A549 (cell line): ENCODE results near the gene PHF23. TPM values are rescaled to one million over a fixed set of nuclear protein-coding genes. Genes with fewer than 3 reads are reported as not detected.

Source experiments
- ATAC-seq, 2 experiments: fragments of 200-7000 bp in 1 of 2; fragments of >200 bp in 1 of 2; cut with Nextera tagmentation in 1 of 2; cut with Tn5 transposase in 1 of 2; 3 replicates each; pipeline versions ENCODE4 v1.8.0 to v1.9.1; 2018 to 2020; ENCODE audit warnings: mild to moderate bottlenecking in 1 of 2, moderate library complexity in 1 of 2
- CTCF ChIA-PET: fragments of 300-600 bp; sonication (Branson Sonifier 250); formaldehyde crosslinking; extraction: SDS; loops from one replicate; lab custom pipeline; 2021; ENCODE audit warnings: antibody characterized with exemption, inconsistent platforms; lab: Yijun Ruan, JAX
- POLR2A ChIA-PET: fragments of 350-600 bp; formaldehyde crosslinking; extraction: SDS; loops from one replicate; lab custom pipeline; 2021; ENCODE audit warnings: antibody characterized with exemption, inconsistent platforms; lab: Yijun Ruan, JAX
- DNase-seq, 2 experiments: peaks; one replicate each; pipeline versions ENCODE4 v3.0.0 to v3.0.0-alpha.2; 2011 to 2016; ENCODE audit warnings: low read depth in 1 of 2, low spot score in 1 of 2
- FAIRE-seq: peaks from 2 replicates; lab custom pipeline; 2011; peaks lifted over from hg19 to GRCh38; lab: Jason Lieb, UNC
- H3K27ac ChIP-seq, 2 experiments: fragments of >200 bp; sonication (Bioruptor Twin); formaldehyde crosslinking; 3 replicates each; pipeline ENCODE4 v1.5.1; 2016 to 2017
- H3K4me1 ChIP-seq: fragments of >200 bp; sonication (Bioruptor Twin); formaldehyde crosslinking; 3 replicates; pipeline ENCODE4 v1.6.1; 2016
- H3K4me2 ChIP-seq: fragments of >200 bp; sonication (Bioruptor Twin); formaldehyde crosslinking; 3 replicates; pipeline ENCODE4 v1.6.1; 2016
- H3K4me3 ChIP-seq: fragments of >200 bp; sonication (Bioruptor Twin); formaldehyde crosslinking; 3 replicates; pipeline ENCODE4 v1.5.1; 2016
- H3K9me3 ChIP-seq: fragments of >200 bp; sonication (Bioruptor Twin); formaldehyde crosslinking; 3 replicates; pipeline ENCODE4 v1.6.1; 2016
- CEBPB ChIP-seq, 2 experiments: fragments of >200 bp in 1 of 2; sonication (Bioruptor Twin) in 1 of 2; formaldehyde crosslinking in 1 of 2; IDR thresholded peaks; 2 replicates each; pipeline ENCODE4 v1.6.1; 2012 to 2016
- CHD4 ChIP-seq: fragments of 200-600 bp; sonication (generic); IDR thresholded peaks from 2 replicates; pipeline ENCODE4 v1.6.1; 2016; ENCODE audit warnings: antibody characterized with exemption, mild to moderate bottlenecking, borderline replicate concordance
- CTCF ChIP-seq: fragments of >200 bp; sonication (Bioruptor Twin); formaldehyde crosslinking; IDR thresholded peaks from 3 replicates; pipeline ENCODE4 v1.5.1; 2016
- E2F6 ChIP-seq: IDR thresholded peaks from 2 replicates; pipeline ENCODE4 v1.6.1; 2012; ENCODE audit warnings: low read depth, borderline replicate concordance
- ELK1 ChIP-seq: fragments of 150-350 bp; IDR thresholded peaks from 2 replicates; pipeline ENCODE4 v1.6.1; 2014; ENCODE audit warnings: low read depth, mild to moderate bottlenecking, low read length
- FOSB ChIP-seq: fragments of 250-450 bp; sonication (Bioruptor Pico); IDR thresholded peaks from 2 replicates; pipeline ENCODE4 v1.5.0; 2020; ENCODE audit warnings: mild to moderate bottlenecking, moderate library complexity
- GATA3 ChIP-seq: IDR thresholded peaks from 2 replicates; pipeline ENCODE4 v1.6.1; 2012; ENCODE audit warnings: borderline replicate concordance
- HES2 ChIP-seq: fragments of >200 bp; sonication (Bioruptor Twin); formaldehyde crosslinking; IDR thresholded peaks from 2 replicates; pipeline ENCODE4 v1.6.1; 2016
- HOXB13 ChIP-seq: fragments of 250-450 bp; sonication (Bioruptor Pico); IDR thresholded peaks from 2 replicates; pipeline ENCODE4 v1.5.0; 2020; ENCODE audit warnings: low read depth, mild to moderate bottlenecking, moderate library complexity
- JUN ChIP-seq, 2 experiments: fragments of >200 bp; sonication (Bioruptor Twin); formaldehyde crosslinking; IDR thresholded peaks; 2 replicates in 1 of 2; 3 replicates in 1 of 2; pipeline ENCODE4 v1.6.1; 2016 to 2017
- MAZ ChIP-seq: fragments of 150-350 bp; IDR thresholded peaks from 2 replicates; pipeline ENCODE4 v1.6.1; 2014; ENCODE audit warnings: antibody characterized with exemption, low read depth, low read length, borderline replicate concordance
- NFE2L2 ChIP-seq: fragments of 150-350 bp; conservative IDR thresholded peaks from 2 replicates; pipeline ENCODE4 v1.6.1; 2014; ENCODE audit warnings: low read length
- NPAS2 ChIP-seq: fragments of 250-450 bp; sonication (Bioruptor Pico); IDR thresholded peaks from 2 replicates; pipeline ENCODE4 v1.8.0; 2022; ENCODE audit warnings: mild to moderate bottlenecking, moderate library complexity, borderline replicate concordance
- POLR2AphosphoS2 ChIP-seq: conservative IDR thresholded peaks from 2 replicates; pipeline ENCODE4 v1.6.1; 2012; ENCODE audit warnings: low read length, improper control_type of control experiment, inconsistent platforms
- RAD21 ChIP-seq, 2 experiments: fragments of >200 bp in 1 of 2; sonication (Bioruptor Twin) in 1 of 2; formaldehyde crosslinking in 1 of 2; IDR thresholded peaks in 1 of 2; conservative IDR thresholded peaks in 1 of 2; 2 replicates in 1 of 2; 3 replicates in 1 of 2; pipeline ENCODE4 v1.6.1; 2012 to 2018; ENCODE audit warnings: inconsistent platforms in 1 of 2
- RFX5 ChIP-seq: fragments of 450-650 bp; IDR thresholded peaks from 2 replicates; pipeline ENCODE4 v1.7.1; 2014; ENCODE audit warnings: antibody characterized with exemption, mild to moderate bottlenecking, moderate library complexity
- SREBF2 ChIP-seq: fragments of 450-650 bp; IDR thresholded peaks from 2 replicates; pipeline ENCODE4 v1.6.1; 2014; ENCODE audit warnings: mild to moderate bottlenecking, moderate library complexity
- TP53 ChIP-seq: fragments of 250-450 bp; sonication (Bioruptor Pico); IDR thresholded peaks from 2 replicates; pipeline ENCODE4 v1.5.0; 2021; ENCODE audit warnings: mild to moderate bottlenecking, moderate library complexity
- USF2 ChIP-seq: fragments of 450-650 bp; IDR thresholded peaks from 2 replicates; pipeline ENCODE4 v1.6.1; 2014; ENCODE audit warnings: antibody characterized with exemption
- ZFP36 ChIP-seq: fragments of 450-650 bp; IDR thresholded peaks from 2 replicates; pipeline ENCODE4 v1.6.1; 2014; ENCODE audit warnings: borderline replicate concordance; ENCODE audit not compliant: partially characterized antibody
- WGBS: methylation state at CpG from one replicate; pipeline ENCODE4 v1.1.6; 2017; ENCODE audit errors: missing lambda C conversion rate; 5-methylcytosine and 5-hydroxymethylcytosine counted together
- polyA plus RNA-seq, 4 experiments: library from polyadenylated mRNA; depleted of rRNA in 3 of 4; stranded (reverse); fragments of >200 nt; fragmentation: RNase III in 1 of 4; extraction: RNeasy Plus Mini Kit Qiagen cat#74134 plus additional on column Dnase treatment in 1 of 4; gene quantifications; 2 replicates in 3 of 4; 3 replicates in 1 of 4; pipeline ENCODE4 v1.2.3, GENCODE V29; 2011 to 2017
- TF ChIP-seq, protein P1 (sequence below): fragments of 250-450 bp; sonication (Bioruptor Pico); IDR thresholded peaks from 2 replicates; pipeline ENCODE4 v1.5.0; 2020; ENCODE audit warnings: low read depth, mild to moderate bottlenecking, moderate library complexity
- TF ChIP-seq, protein P2 (sequence below): fragments of 200-600 bp; sonication (generic); IDR thresholded peaks from 2 replicates; pipeline ENCODE4 v1.6.1; 2016; ENCODE audit warnings: antibody characterized with exemption, mild to moderate bottlenecking, moderate library complexity

Gene PHF23
- polyA plus RNA-seq, 2 of the 4 experiments (the other 2 are of a cell fraction): 52.1 to 80.2 TPM

DNA sequence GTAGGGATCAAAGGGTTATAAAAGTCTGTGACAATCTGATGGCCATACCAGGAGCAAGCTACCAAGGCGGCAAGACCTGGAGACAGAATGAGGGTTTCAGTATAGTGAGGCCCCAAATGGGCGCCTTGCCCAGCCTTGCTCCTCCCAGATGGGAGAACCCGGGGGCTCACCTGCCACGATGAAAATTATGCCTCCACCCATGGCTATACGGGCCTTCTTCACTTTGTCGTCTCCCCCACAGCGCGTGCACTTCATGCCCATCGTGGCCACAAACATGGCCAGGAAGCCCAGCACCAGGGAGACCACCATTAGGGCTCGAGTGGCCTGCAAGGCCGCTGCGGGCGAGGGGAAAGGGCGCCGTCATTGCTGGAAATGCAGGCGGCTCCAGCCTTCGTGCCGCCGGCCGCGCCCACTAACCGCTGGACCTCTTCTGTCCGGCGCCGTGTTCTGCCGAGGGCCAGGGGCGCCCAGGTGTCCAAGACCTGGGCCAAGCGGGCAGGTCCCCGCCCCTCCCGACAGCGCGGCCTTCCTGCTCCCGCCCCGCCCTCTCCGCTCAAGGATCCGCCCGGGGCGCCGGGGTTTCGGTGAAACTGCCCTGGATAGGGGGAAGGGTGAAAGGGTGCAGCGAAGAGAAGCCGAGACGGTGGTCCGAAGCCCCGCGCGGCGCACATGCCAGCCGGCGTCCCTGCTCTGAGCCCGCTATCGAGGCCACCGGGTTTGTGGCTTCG is 21.6 kb upstream of the PHF23 start:
- DNase-seq: no peak
- CTCF ChIA-PET: interaction anchor here (1.0 to 2.2 kb wide), 3 partner anchors 18 to 36 kb away, joined by 4 to 12 read pairs (median 4); partner anchors contain the start of gene SLC2A4
- POLR2A ChIA-PET: no interaction called here
- TF ChIP-seq JUN (IDR thresholded peaks at IDR 0.05) (no peak), GATA3 (no peak), NPAS2 (CRISPR knock-in tag) (no peak), E2F6 (no peak), FOSB (CRISPR knock-in tag) (no peak), CHD4 (no peak), SREBF2 (no peak), CEBPB (IDR thresholded peaks at IDR 0.05) (no peak), TP53 (CRISPR knock-in tag) (no peak), POLR2AphosphoS2 (no peak), HES2 (no peak), HOXB13 (CRISPR knock-in tag) (no peak), MAZ (no peak), NFE2L2 (no peak), ELK1 (no peak), RAD21 (conservative IDR thresholded peaks at IDR 0.05 in 1 of 2, IDR thresholded peaks at IDR 0.05 in 1 of 2) (no peak), ZFP36 (no peak), RFX5 (no peak)
- TF ChIP-seq, protein P1, sequence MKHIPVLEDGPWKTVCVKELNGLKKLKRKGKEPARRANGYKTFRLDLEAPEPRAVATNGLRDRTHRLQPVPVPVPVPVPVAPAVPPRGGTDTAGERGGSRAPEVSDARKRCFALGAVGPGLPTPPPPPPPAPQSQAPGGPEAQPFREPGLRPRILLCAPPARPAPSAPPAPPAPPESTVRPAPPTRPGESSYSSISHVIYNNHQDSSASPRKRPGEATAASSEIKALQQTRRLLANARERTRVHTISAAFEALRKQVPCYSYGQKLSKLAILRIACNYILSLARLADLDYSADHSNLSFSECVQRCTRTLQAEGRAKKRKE (CRISPR knock-in tag): no peak
- TF ChIP-seq, all 56 proteins: peak for 0
- no peak overlapping the region for H3K4me3 ChIP-seq
- WGBS: 95% methylated on average over 54 of the region's 54 CpGs
- H3K27ac ChIP-seq: no peak overlapping the region; a peak in 1 of 6 replicates
- no peak overlapping the region for H3K4me2 ChIP-seq
- FAIRE-seq (no peak), ATAC-seq (0 out of 6 replicates have a peak, but pooled peaks of 1 of the 2 experiments have one; percentile 2)
- H3K9me3 ChIP-seq: no peaks in the 10 kb centered on the region
- peaks cover 50% of the 10 kb centered on the region for H3K4me1 ChIP-seq

DNA sequence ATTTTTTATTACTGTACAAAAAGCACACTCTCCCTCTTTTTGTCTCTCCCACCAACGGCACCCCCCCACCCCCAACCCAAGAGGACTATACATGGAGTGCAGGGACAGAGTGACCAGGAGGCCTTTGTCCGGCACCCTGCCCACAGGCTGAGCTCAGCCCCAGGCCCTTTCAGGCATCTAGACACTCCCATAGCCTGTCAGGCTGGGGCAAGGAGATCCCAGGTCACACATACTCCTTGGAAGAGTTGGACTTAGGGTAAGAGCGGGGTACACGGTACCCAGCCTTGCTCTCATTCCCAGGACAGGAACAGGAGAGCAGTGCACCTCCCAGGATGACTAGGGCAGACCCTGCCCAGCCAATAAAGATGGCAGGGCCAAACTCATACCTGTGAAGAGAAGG is 20.9 kb upstream of the PHF23 start:
- ATAC-seq: peak; percentile 2 to 9; a peak in 3 of 6 replicates
- CTCF ChIA-PET: interaction anchor here (0.6 to 2.2 kb wide), 6 partner anchors 16 to 624 kb away, joined by 3 to 12 read pairs (median 4); partner anchors contain the start of gene SLC2A4
- DNase-seq: no peak
- no peaks in the 10 kb centered on the region for H3K9me3 ChIP-seq
- POLR2A ChIA-PET: interaction anchor here (0.8 kb wide), 1 partner anchor 21 kb away, joined by 3 read pairs; the partner anchor contains the start of gene SLC2A4
- H3K4me1 ChIP-seq: peaks cover 44% of the 10 kb centered on the region
- no peak overlapping the region for H3K4me3 ChIP-seq
- peak overlapping the region; percentile 8 to 69; a peak in 2 of 6 replicates for H3K27ac ChIP-seq
- WGBS: 90% methylated on average over 4 of the region's 4 CpGs
- TF ChIP-seq USF2 (no peak), CTCF (no peak), JUN (IDR thresholded peaks at IDR 0.05) (no peak; a peak in 1 of 5 replicates)
- TF ChIP-seq, protein P2, sequence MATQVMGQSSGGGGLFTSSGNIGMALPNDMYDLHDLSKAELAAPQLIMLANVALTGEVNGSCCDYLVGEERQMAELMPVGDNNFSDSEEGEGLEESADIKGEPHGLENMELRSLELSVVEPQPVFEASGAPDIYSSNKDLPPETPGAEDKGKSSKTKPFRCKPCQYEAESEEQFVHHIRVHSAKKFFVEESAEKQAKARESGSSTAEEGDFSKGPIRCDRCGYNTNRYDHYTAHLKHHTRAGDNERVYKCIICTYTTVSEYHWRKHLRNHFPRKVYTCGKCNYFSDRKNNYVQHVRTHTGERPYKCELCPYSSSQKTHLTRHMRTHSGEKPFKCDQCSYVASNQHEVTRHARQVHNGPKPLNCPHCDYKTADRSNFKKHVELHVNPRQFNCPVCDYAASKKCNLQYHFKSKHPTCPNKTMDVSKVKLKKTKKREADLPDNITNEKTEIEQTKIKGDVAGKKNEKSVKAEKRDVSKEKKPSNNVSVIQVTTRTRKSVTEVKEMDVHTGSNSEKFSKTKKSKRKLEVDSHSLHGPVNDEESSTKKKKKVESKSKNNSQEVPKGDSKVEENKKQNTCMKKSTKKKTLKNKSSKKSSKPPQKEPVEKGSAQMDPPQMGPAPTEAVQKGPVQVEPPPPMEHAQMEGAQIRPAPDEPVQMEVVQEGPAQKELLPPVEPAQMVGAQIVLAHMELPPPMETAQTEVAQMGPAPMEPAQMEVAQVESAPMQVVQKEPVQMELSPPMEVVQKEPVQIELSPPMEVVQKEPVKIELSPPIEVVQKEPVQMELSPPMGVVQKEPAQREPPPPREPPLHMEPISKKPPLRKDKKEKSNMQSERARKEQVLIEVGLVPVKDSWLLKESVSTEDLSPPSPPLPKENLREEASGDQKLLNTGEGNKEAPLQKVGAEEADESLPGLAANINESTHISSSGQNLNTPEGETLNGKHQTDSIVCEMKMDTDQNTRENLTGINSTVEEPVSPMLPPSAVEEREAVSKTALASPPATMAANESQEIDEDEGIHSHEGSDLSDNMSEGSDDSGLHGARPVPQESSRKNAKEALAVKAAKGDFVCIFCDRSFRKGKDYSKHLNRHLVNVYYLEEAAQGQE: no peak
- H3K4me2 ChIP-seq: no peak overlapping the region
- no peak for FAIRE-seq
